GM12878 (cell line): Measurements from ENCODE around the gene UNC45A.

ENCODE experiments used
- CBFB ChIP-seq: IDR thresholded peaks from 2 replicates; pipeline ENCODE4 v1.6.1; 2016; ENCODE audit warnings: antibody characterized with exemption, low read depth
- EP300 ChIP-seq, 2 experiments: fragments of 150-350 bp in 1 of 2; IDR thresholded peaks; 2 replicates each; pipeline ENCODE4 v1.6.1; 2011 to 2012; ENCODE audit warnings: low read depth in 2 of 2, low read length in 2 of 2, borderline replicate concordance in 1 of 2, improper control_type of control experiment in 1 of 2, inconsistent platforms in 1 of 2; ENCODE audit not compliant: control insufficient read depth in 1 of 2
- EZH2 ChIP-seq: IDR thresholded peaks from 2 replicates; pipeline ENCODE4 v1.6.1; 2012; ENCODE audit warnings: low read depth, mild to moderate bottlenecking, control low read depth, inconsistent platforms, low read length, borderline replicate concordance; ENCODE audit not compliant: control insufficient read depth
- FOXM1 ChIP-seq: IDR thresholded peaks from 2 replicates; pipeline ENCODE4 v1.6.1; 2012; ENCODE audit warnings: low read depth, mild to moderate bottlenecking, inconsistent platforms, low read length, moderate library complexity
- MYC ChIP-seq: IDR thresholded peaks from 2 replicates; pipeline ENCODE4 v1.6.1; 2011; ENCODE audit warnings: mild to moderate bottlenecking, low read length, moderate library complexity, inconsistent platforms; ENCODE audit not compliant: insufficient read depth, insufficient replicate concordance, insufficient read length, severe bottlenecking
- REST ChIP-seq: IDR thresholded peaks from 2 replicates; pipeline ENCODE4 v1.6.1; 2012; ENCODE audit warnings: mild to moderate bottlenecking, low read depth, low read length
- TAF1 ChIP-seq: IDR thresholded peaks from 2 replicates; pipeline ENCODE4 v1.6.1; 2011; ENCODE audit warnings: mild to moderate bottlenecking, low read depth, low read length, borderline replicate concordance
- ZNF274 ChIP-seq: IDR thresholded peaks from one replicate; pipeline ENCODE4 v1.8.0; 2011; ENCODE audit not compliant: insufficient read length, insufficient read depth
- ZNF384 ChIP-seq: IDR thresholded peaks from 2 replicates; pipeline ENCODE4 v1.6.1; 2012; ENCODE audit warnings: low read depth, mild to moderate bottlenecking, low read length, improper control_type of control experiment, borderline replicate concordance
- TF ChIP-seq, protein P1 (sequence below), 3 experiments: IDR thresholded peaks in 2 of 3; conservative IDR thresholded peaks in 1 of 3; 2 replicates each; pipeline ENCODE4 v1.5.1; 2011; ENCODE audit warnings: low read depth in 3 of 3, low read length in 3 of 3, mild to moderate bottlenecking in 3 of 3, control low read depth in 2 of 3, moderate library complexity in 2 of 3, inconsistent platforms in 1 of 3, mixed read lengths in 1 of 3; ENCODE audit not compliant: control insufficient read depth in 2 of 3, insufficient read depth in 1 of 3; ENCODE audit errors: extremely low read depth in 1 of 3

- TF ChIP-seq MYC = no peak
- TF ChIP-seq, protein P1, sequence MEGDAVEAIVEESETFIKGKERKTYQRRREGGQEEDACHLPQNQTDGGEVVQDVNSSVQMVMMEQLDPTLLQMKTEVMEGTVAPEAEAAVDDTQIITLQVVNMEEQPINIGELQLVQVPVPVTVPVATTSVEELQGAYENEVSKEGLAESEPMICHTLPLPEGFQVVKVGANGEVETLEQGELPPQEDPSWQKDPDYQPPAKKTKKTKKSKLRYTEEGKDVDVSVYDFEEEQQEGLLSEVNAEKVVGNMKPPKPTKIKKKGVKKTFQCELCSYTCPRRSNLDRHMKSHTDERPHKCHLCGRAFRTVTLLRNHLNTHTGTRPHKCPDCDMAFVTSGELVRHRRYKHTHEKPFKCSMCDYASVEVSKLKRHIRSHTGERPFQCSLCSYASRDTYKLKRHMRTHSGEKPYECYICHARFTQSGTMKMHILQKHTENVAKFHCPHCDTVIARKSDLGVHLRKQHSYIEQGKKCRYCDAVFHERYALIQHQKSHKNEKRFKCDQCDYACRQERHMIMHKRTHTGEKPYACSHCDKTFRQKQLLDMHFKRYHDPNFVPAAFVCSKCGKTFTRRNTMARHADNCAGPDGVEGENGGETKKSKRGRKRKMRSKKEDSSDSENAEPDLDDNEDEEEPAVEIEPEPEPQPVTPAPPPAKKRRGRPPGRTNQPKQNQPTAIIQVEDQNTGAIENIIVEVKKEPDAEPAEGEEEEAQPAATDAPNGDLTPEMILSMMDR (IDR thresholded peaks at IDR 0.05 in 2 of 3, conservative IDR thresholded peaks at IDR 0.05 in 1 of 3; ENCODE audit: control insufficient read depth in 2 of 3, extremely low read depth in 1 of 3, insufficient read depth in 1 of 3, low read depth in 3 of 3, low read length in 3 of 3) = no peak
- TF ChIP-seq TAF1 = no peak
- TF ChIP-seq EP300 (IDR thresholded peaks at IDR 0.05; ENCODE audit: borderline replicate concordance in 1 of 2, control insufficient read depth in 1 of 2, low read depth in 2 of 2, low read length in 2 of 2) = no peak
- TF ChIP-seq ZNF274 = no peak
- no peak for TF ChIP-seq EZH2
- no peak for TF ChIP-seq ZNF384
- no peak for TF ChIP-seq FOXM1
- TF ChIP-seq CBFB = no peak
- no peak for TF ChIP-seq REST
These were observed 15.0 kb downstream of the UNC45A start for GRCh38 chr15:90949979-90950675.
